H9 (cell line): ENCODE data around the gene ASPN. TPM values are rescaled to one million over a fixed set of nuclear protein-coding genes. Genes with fewer than 3 reads are reported as not detected.

Experiments
- DNase-seq: peaks from one replicate; pipeline ENCODE4 v3.0.0-alpha.2; 2017
- H2AFZ ChIP-seq: one replicate; pipeline ENCODE4 v1.6.1; 2013; ENCODE audit warnings: mild to moderate bottlenecking, low read length, control low read depth, moderate library complexity
- H2AK5ac ChIP-seq: 2 replicates; pipeline ENCODE4 v1.6.1; 2013; ENCODE audit warnings: low read length, control low read depth, mixed read lengths; ENCODE audit not compliant: insufficient read length
- H2BK120ac ChIP-seq: one replicate; pipeline ENCODE4 v1.6.1; 2013; ENCODE audit warnings: low read depth, mild to moderate bottlenecking, low read length, control low read depth, inconsistent platforms; ENCODE audit not compliant: poor library complexity, severe bottlenecking
- H2BK12ac ChIP-seq: 2 replicates; pipeline ENCODE4 v1.6.1; 2013; ENCODE audit warnings: low read length, control low read depth, mixed read lengths, low read depth; ENCODE audit not compliant: insufficient read length
- H2BK15ac ChIP-seq: 2 replicates; pipeline ENCODE4 v1.6.1; 2013; ENCODE audit warnings: low read depth, low read length, control low read depth
- H2BK20ac ChIP-seq: one replicate; pipeline ENCODE4 v1.6.1; 2013; ENCODE audit warnings: low read depth, mild to moderate bottlenecking, low read length, control low read depth, inconsistent platforms; ENCODE audit not compliant: poor library complexity, severe bottlenecking
- H2BK5ac ChIP-seq: 2 replicates; pipeline ENCODE4 v1.6.1; 2013; ENCODE audit warnings: low read length, control low read depth, mixed read lengths; ENCODE audit not compliant: insufficient read length
- H3K14ac ChIP-seq: 2 replicates; pipeline ENCODE4 v1.6.1; 2013; ENCODE audit warnings: low read length, control low read depth; ENCODE audit not compliant: insufficient read depth
- H3K18ac ChIP-seq: 2 replicates; pipeline ENCODE4 v1.6.1; 2013; ENCODE audit warnings: low read depth, mild to moderate bottlenecking, mixed read lengths, low read length, control low read depth; ENCODE audit not compliant: insufficient read length
- H3K23ac ChIP-seq: 2 replicates; pipeline ENCODE4 v1.6.1; 2013; ENCODE audit warnings: low read length, control low read depth, mixed read lengths, low read depth; ENCODE audit not compliant: insufficient read length
- H3K23me2 ChIP-seq: 2 replicates; pipeline ENCODE4 v1.6.1; 2013; ENCODE audit warnings: low read depth, mild to moderate bottlenecking, mixed read lengths, low read length, control low read depth; ENCODE audit not compliant: insufficient read length, poor library complexity, severe bottlenecking
- H3K27ac ChIP-seq: 2 replicates; pipeline ENCODE4 v1.5.1; 2013; ENCODE audit warnings: low read length, control low read depth, mixed read lengths, low read depth; ENCODE audit not compliant: insufficient read length
- H3K27me3 ChIP-seq: 2 replicates; pipeline ENCODE4 v1.6.1; 2013; ENCODE audit warnings: low read length, control low read depth, inconsistent platforms; ENCODE audit not compliant: insufficient read depth
- H3K4ac ChIP-seq: 2 replicates; pipeline ENCODE4 v1.6.1; 2013; ENCODE audit warnings: low read depth, mild to moderate bottlenecking, control low read depth, inconsistent platforms, low read length, moderate library complexity
- H3K4me1 ChIP-seq: 2 replicates; pipeline ENCODE4 v1.6.1; 2013; ENCODE audit warnings: low read length, control low read depth, inconsistent platforms; ENCODE audit not compliant: insufficient read depth
- H3K4me2 ChIP-seq: 2 replicates; pipeline ENCODE4 v1.6.1; 2013; ENCODE audit warnings: low read length, control low read depth, mixed read lengths; ENCODE audit not compliant: insufficient read length, insufficient read depth
- H3K56ac ChIP-seq: 2 replicates; pipeline ENCODE4 v1.6.1; 2013; ENCODE audit warnings: low read depth, mild to moderate bottlenecking, mixed read lengths, low read length, control low read depth; ENCODE audit not compliant: insufficient read length
- H3K79me1 ChIP-seq: 2 replicates; pipeline ENCODE4 v1.6.1; 2013; ENCODE audit warnings: low read depth, mild to moderate bottlenecking, moderate library complexity, low read length, control low read depth, inconsistent platforms; ENCODE audit not compliant: insufficient read depth, poor library complexity, severe bottlenecking
- H3K79me2 ChIP-seq: 2 replicates; pipeline ENCODE4 v1.6.1; 2013; ENCODE audit warnings: low read length, control low read depth, inconsistent platforms; ENCODE audit not compliant: insufficient read depth
- H3K9ac ChIP-seq: 2 replicates; pipeline ENCODE4 v1.6.1; 2013; ENCODE audit warnings: low read length, control low read depth, mixed read lengths; ENCODE audit not compliant: insufficient read length; ENCODE audit errors: extremely low read depth
- H3K9me3 ChIP-seq: one replicate; pipeline ENCODE4 v1.6.1; 2013; ENCODE audit warnings: low read depth, low read length, inconsistent platforms; ENCODE audit not compliant: control insufficient read depth
- H3T11ph ChIP-seq: one replicate; pipeline ENCODE4 v1.6.1; 2013; ENCODE audit warnings: mild to moderate bottlenecking, low read length, control low read depth, inconsistent platforms
- H4K20me1 ChIP-seq: one replicate; pipeline ENCODE4 v1.6.1; 2013; ENCODE audit not compliant: control insufficient read depth, insufficient read length, insufficient read depth
- H4K5ac ChIP-seq: 2 replicates; pipeline ENCODE4 v1.6.1; 2013; ENCODE audit warnings: low read depth, mild to moderate bottlenecking, mixed read lengths, low read length, control low read depth; ENCODE audit not compliant: insufficient read length
- H4K8ac ChIP-seq: replicated peaks from 2 replicates; pipeline ENCODE4 v1.6.1; 2013; ENCODE audit warnings: low read length, control low read depth, mixed read lengths, low read depth; ENCODE audit not compliant: insufficient read length
- H4K91ac ChIP-seq: 2 replicates; pipeline ENCODE4 v1.6.1; 2013; ENCODE audit warnings: low read depth, mild to moderate bottlenecking, moderate library complexity, mixed read lengths, low read length, control low read depth; ENCODE audit not compliant: insufficient read length
- H3K27ac Mint-ChIP-seq, 3 experiments: 2 replicates in 2 of 3; 3 replicates in 1 of 3; pipeline ENCODE4 v1.8.0; 2020 to 2021; ENCODE audit warnings: mixed read lengths in 3 of 3, mild to moderate bottlenecking in 1 of 3, moderate library complexity in 1 of 3
- H3K27me3 Mint-ChIP-seq: 2 replicates; pipeline ENCODE4 v1.8.0; 2021; ENCODE audit warnings: low read depth, mild to moderate bottlenecking, moderate library complexity, mixed read lengths
- H3K36me3 Mint-ChIP-seq, 3 experiments: 2 replicates in 2 of 3; 3 replicates in 1 of 3; pipeline ENCODE4 v1.8.0; 2020 to 2021; ENCODE audit warnings: low read depth in 3 of 3, mixed read lengths in 3 of 3; ENCODE audit not compliant: insufficient read depth in 1 of 3
- H3K4me1 Mint-ChIP-seq, 2 experiments: 2 replicates each; pipeline ENCODE4 v1.8.0; 2020; ENCODE audit warnings: mixed read lengths in 2 of 2
- H3K4me3 Mint-ChIP-seq, 2 experiments: 2 replicates in 1 of 2; 3 replicates in 1 of 2; pipeline ENCODE4 v1.8.0; 2020 to 2021; ENCODE audit warnings: mild to moderate bottlenecking in 2 of 2, mixed read lengths in 2 of 2, moderate library complexity in 1 of 2
- H3K9me3 Mint-ChIP-seq, 2 experiments: 2 replicates in 1 of 2; 3 replicates in 1 of 2; pipeline ENCODE4 v1.8.0; 2020; ENCODE audit warnings: mild to moderate bottlenecking in 2 of 2, mixed read lengths in 2 of 2, moderate library complexity in 1 of 2
- CTCF ChIP-seq: fragments of 200-600 bp; sonication (generic); conservative IDR thresholded peaks from 3 replicates; pipeline ENCODE4 v1.8.0; 2021; ENCODE audit warnings: antibody characterized with exemption, mild to moderate bottlenecking
- total RNA-seq: library from RNA; stranded (reverse); gene quantifications from 2 replicates; pipeline ENCODE4 v1.2.1, GENCODE V29; 2021

Gene ASPN
- total RNA-seq, 1 experiment from 2014 or later, result not detected

GRCh38 chr9:92479346-92479745 is 3.0 kb downstream of the ASPN start:
- no peak overlapping the region for H4K5ac ChIP-seq
- no peak overlapping the region for H2BK15ac ChIP-seq
- H3K18ac ChIP-seq, result no peak overlapping the region
- H3K14ac ChIP-seq, result no peak overlapping the region
- H3K23me2 ChIP-seq, result no peaks in the 10 kb centered on the region
- no peak overlapping the region for H3K27ac Mint-ChIP-seq
- no peak overlapping the region for H3K4me3 Mint-ChIP-seq
- no peaks in the 10 kb centered on the region for H3K27me3 Mint-ChIP-seq
- H3K4ac ChIP-seq, result no peak overlapping the region
- H3K4me1 ChIP-seq, result no peaks in the 10 kb centered on the region
- H4K91ac ChIP-seq, result no peak overlapping the region
- no peak overlapping the region for H2BK120ac ChIP-seq
- H4K8ac ChIP-seq, result no peak overlapping the region
- H3K79me1 ChIP-seq, result no peaks in the 10 kb centered on the region
- TF ChIP-seq CTCF, result no peak
- no peak overlapping the region for H3K4me2 ChIP-seq
- H3K27me3 ChIP-seq, result no peaks in the 10 kb centered on the region
- no peaks in the 10 kb centered on the region for H3K36me3 Mint-ChIP-seq
- H3K27ac ChIP-seq, result no peak overlapping the region
- no peak overlapping the region for H2BK5ac ChIP-seq
- no peak for DNase-seq
- H3T11ph ChIP-seq, result no peak overlapping the region
- no peak overlapping the region for H2AFZ ChIP-seq
- H3K79me2 ChIP-seq, result no peaks in the 10 kb centered on the region
- H4K20me1 ChIP-seq, result no peaks in the 10 kb centered on the region
- H3K23ac ChIP-seq, result no peak overlapping the region
- H2BK12ac ChIP-seq, result no peak overlapping the region
- no peaks in the 10 kb centered on the region for H3K9me3 Mint-ChIP-seq
- H3K9me3 ChIP-seq, result no peaks in the 10 kb centered on the region
- no peak overlapping the region for H3K56ac ChIP-seq
- no peak overlapping the region for H2AK5ac ChIP-seq
- H3K4me1 Mint-ChIP-seq, result peaks cover 8 to 12% of the 10 kb centered on the region in 2 experiments
- no peak overlapping the region for H2BK20ac ChIP-seq
- H3K9ac ChIP-seq, result no peak overlapping the region
